SK-N-SH (cell line): ENCODE measurements around the gene CSTPP1. TPM values are rescaled to one million over a fixed set of nuclear protein-coding genes. Genes with fewer than 3 reads are reported as not detected.
A peak's percentile ranks its signal among the peaks of the same experiment; 100 is the strongest.

ENCODE experiments used
- CTCF ChIA-PET: fragments of 300-600, 350-600 bp; formaldehyde crosslinking; extraction: SDS; loops from one replicate; lab custom pipeline; 2021; lab: Yijun Ruan, JAX
- POLR2A ChIA-PET: fragments of 350-600 bp; sonication (Branson Sonifier 250); formaldehyde crosslinking; extraction: SDS; loops from one replicate; lab custom pipeline; 2020; ENCODE audit warnings: antibody characterized with exemption, inconsistent platforms; lab: Yijun Ruan, JAX
- DNase-seq: peaks from one replicate; pipeline ENCODE4 v3.0.0; 2012
- H2AFZ ChIP-seq: fragments of 200-600 bp; sonication (generic); 2 replicates; pipeline ENCODE4 v1.8.1; 2016; ENCODE audit warnings: antibody characterized with exemption, mild to moderate bottlenecking, low read depth
- H3F3A ChIP-seq: fragments of 200-600 bp; sonication (generic); replicated peaks from 2 replicates; pipeline ENCODE3; 2016; ENCODE audit warnings: antibody characterized with exemption, mild to moderate bottlenecking; ENCODE audit not compliant: insufficient read depth
- H3K27ac ChIP-seq, 2 experiments: fragments of 200-500 bp in 1 of 2; fragments of 200-600 bp in 1 of 2; sonication (Bioruptor generic) in 1 of 2; sonication (generic), shearing (Covaris generic) in 1 of 2; 2 replicates each; pipeline versions ENCODE4 v1.5.1 to v1.6.1; 2014 to 2016; ENCODE audit warnings: low read depth in 2 of 2, inconsistent platforms in 1 of 2, low read length in 1 of 2, mild to moderate bottlenecking in 1 of 2, mixed read lengths in 1 of 2
- H3K27me3 ChIP-seq: fragments of 200-600 bp; sonication (generic), shearing (Covaris generic); 2 replicates; pipeline ENCODE4 v1.6.1; 2016; ENCODE audit warnings: mixed run types; ENCODE audit not compliant: insufficient read depth
- H3K36me3 ChIP-seq, 2 experiments: fragments of 200-500 bp in 1 of 2; fragments of 200-600 bp in 1 of 2; sonication (Bioruptor generic) in 1 of 2; sonication (generic) in 1 of 2; replicated peaks in 1 of 2; 2 replicates each; pipeline versions ENCODE3 to v1.5.1; 2014 to 2016; ENCODE audit warnings: low read length in 1 of 2, mild to moderate bottlenecking in 1 of 2; ENCODE audit not compliant: insufficient read depth in 2 of 2, control insufficient read depth in 1 of 2
- H3K4me1 ChIP-seq, 2 experiments: fragments of 200-500 bp in 1 of 2; fragments of 200-600 bp in 1 of 2; sonication (Bioruptor generic) in 1 of 2; sonication (generic), shearing (Covaris generic) in 1 of 2; 2 replicates each; pipeline versions ENCODE4 v1.5.1 to v1.6.1; 2014 to 2016; ENCODE audit warnings: low read depth in 1 of 2, low read length in 1 of 2, mixed run types in 1 of 2; ENCODE audit not compliant: insufficient read depth in 2 of 2, control insufficient read depth in 1 of 2
- H3K4me2 ChIP-seq: fragments of 200-600 bp; sonication (generic), shearing (Covaris generic); 2 replicates; pipeline ENCODE4 v1.6.1; 2017; ENCODE audit warnings: mixed run types
- H3K4me3 ChIP-seq, 2 experiments: fragments of 200-500 bp in 1 of 2; fragments of 200-600 bp in 1 of 2; sonication (Bioruptor generic) in 1 of 2; sonication (generic), shearing (Covaris generic) in 1 of 2; 2 replicates each; pipeline versions ENCODE4 v1.5.1 to v1.8.1; 2014 to 2016; ENCODE audit warnings: low read depth in 2 of 2, inconsistent platforms in 1 of 2, low read length in 1 of 2, mild to moderate bottlenecking in 1 of 2, mixed read lengths in 1 of 2, moderate library complexity in 1 of 2
- H3K79me2 ChIP-seq: fragments of 200-600 bp; sonication (generic); 2 replicates; pipeline ENCODE4 v1.8.1; 2017; ENCODE audit warnings: mild to moderate bottlenecking; ENCODE audit not compliant: insufficient read depth
- H3K9ac ChIP-seq: fragments of 200-600 bp; sonication (generic); 2 replicates; pipeline ENCODE4 v1.6.1; 2017; ENCODE audit warnings: mixed run types
- H3K9me2 ChIP-seq: fragments of 200-600 bp; sonication (generic); 2 replicates; pipeline ENCODE4 v1.6.1; 2017; ENCODE audit warnings: mixed run types
- H3K9me3 ChIP-seq: fragments of 200-600 bp; sonication (generic); 2 replicates; pipeline ENCODE4 v1.6.1; 2017; ENCODE audit warnings: mixed run types, mild to moderate bottlenecking, moderate library complexity
- H4K20me1 ChIP-seq: fragments of 200-600 bp; sonication (generic); 2 replicates; pipeline ENCODE4 v1.6.1; 2017; ENCODE audit warnings: mild to moderate bottlenecking, mixed run types; ENCODE audit not compliant: insufficient read depth
- FOSL2 ChIP-seq: IDR thresholded peaks from 2 replicates; pipeline ENCODE4 v1.4.0; 2012; ENCODE audit warnings: low read depth, mild to moderate bottlenecking, moderate library complexity, borderline replicate concordance
- FOXJ3 ChIP-seq: sonication (generic); formaldehyde crosslinking; IDR thresholded peaks from 2 replicates; pipeline ENCODE4 v1.5.1; 2020; ENCODE audit warnings: mild to moderate bottlenecking, missing genetic modification reagents
- FOXM1 ChIP-seq: IDR thresholded peaks from 2 replicates; pipeline ENCODE4 v1.4.0; 2012; ENCODE audit warnings: low read depth, mild to moderate bottlenecking
- GATA2 ChIP-seq: sonication (generic); formaldehyde crosslinking; IDR thresholded peaks from 2 replicates; pipeline ENCODE4 v1.5.0; 2020; ENCODE audit warnings: mild to moderate bottlenecking, missing genetic modification reagents
- MEF2A ChIP-seq: IDR thresholded peaks from 2 replicates; pipeline ENCODE4 v1.4.0; 2012; ENCODE audit warnings: low read depth, borderline replicate concordance
- RAD21 ChIP-seq: IDR thresholded peaks from 2 replicates; pipeline ENCODE4 v1.6.1; 2012; ENCODE audit warnings: mild to moderate bottlenecking, low read length
- RCOR1 ChIP-seq: fragments of 150-350 bp; IDR thresholded peaks from 2 replicates; pipeline ENCODE4 v1.6.1; 2017; ENCODE audit warnings: antibody characterized with exemption, low read length
- RFX5 ChIP-seq: IDR thresholded peaks from 2 replicates; pipeline ENCODE4 v1.6.1; 2012; ENCODE audit warnings: mild to moderate bottlenecking, improper control_type of control experiment, low read length
- SIN3A ChIP-seq: IDR thresholded peaks from 2 replicates; pipeline ENCODE4 v1.6.1; 2012; ENCODE audit warnings: low read depth, mild to moderate bottlenecking, low read length, moderate library complexity, borderline replicate concordance
- SMC3 ChIP-seq: IDR thresholded peaks from 2 replicates; pipeline ENCODE4 v1.6.1; 2012; ENCODE audit warnings: low read depth, low read length, improper control_type of control experiment
- TEAD4 ChIP-seq: IDR thresholded peaks from 2 replicates; pipeline ENCODE4 v1.4.0; 2012; ENCODE audit warnings: mild to moderate bottlenecking, borderline replicate concordance; ENCODE audit not compliant: insufficient read depth
- USF1 ChIP-seq: IDR thresholded peaks from 2 replicates; pipeline ENCODE4 v1.4.0; 2012; ENCODE audit warnings: low read depth, borderline replicate concordance
- USF2 ChIP-seq: fragments of 150-350 bp; IDR thresholded peaks from 2 replicates; pipeline ENCODE4 v1.6.1; 2017; ENCODE audit warnings: antibody characterized with exemption, low read length, low read depth, borderline replicate concordance
- YY1 ChIP-seq: IDR thresholded peaks from 2 replicates; pipeline ENCODE4 v1.4.0; 2012; ENCODE audit warnings: low read depth, mild to moderate bottlenecking
- WGBS: methylation state at CpG from one replicate; pipeline ENCODE4 v1.1.6; 2017; ENCODE audit warnings: low lambda C conversion rate; 5-methylcytosine and 5-hydroxymethylcytosine counted together
- polyA plus RNA-seq, 3 experiments: library from polyadenylated mRNA; depleted of rRNA; stranded (reverse); fragments of >200 nt; gene quantifications; 2 replicates each; pipeline ENCODE4 v1.2.3, GENCODE V29; 2012

CSTPP1 gene
- polyA plus RNA-seq, 1 of the 3 experiments (the other 2 are of a cell fraction): 85.7 TPM

- H3K79me2 ChIP-seq: no peaks in the 10 kb centered on the region
- H3K4me3 ChIP-seq: no peak overlapping the region
- ChIA-PET CTCF (no interaction called here), POLR2A (no interaction called here)
- DNase-seq: no peak
- 86% methylated on average over 3 of the region's 3 CpGs for WGBS
- peaks cover 5 to 23% of the 10 kb centered on the region in 2 experiments; a peak in 3 of 4 replicates for H3K4me1 ChIP-seq
- no peaks in the 10 kb centered on the region for H4K20me1 ChIP-seq
- H2AFZ ChIP-seq: no peak overlapping the region
- no peak overlapping the region; a peak in 1 of 4 replicates for H3K27ac ChIP-seq
- H3K36me3 ChIP-seq: no peaks in the 10 kb centered on the region
- H3K9me2 ChIP-seq: no peaks in the 10 kb centered on the region
- TF ChIP-seq TEAD4 (no peak), FOSL2 (no peak), FOXM1 (no peak), FOXJ3 (no peak), RAD21 (peak; percentile 39)
- H3K9me3 ChIP-seq: no peaks in the 10 kb centered on the region
- H3K4me2 ChIP-seq: no peak overlapping the region
- H3F3A ChIP-seq: peaks cover 9% of the 10 kb centered on the region
- no peak overlapping the region for H3K9ac ChIP-seq
- no peaks in the 10 kb centered on the region for H3K27me3 ChIP-seq
Measured at GRCh38 chr11:47101406-47101805, 164.8 kb downstream of the CSTPP1 start.

GRCh38 chr11:47104261-47104950, 167.8 kb downstream of the CSTPP1 start:
- ChIA-PET POLR2A (no interaction called here), CTCF (interaction anchor here (1.9 kb wide), 1 partner anchor 49 kb away, joined by 6 read pairs; no protein-coding TSS in a partner anchor)
- Histone ChIP-seq H3K36me3 (no peaks in the 10 kb centered on the region), H3K9me3 (no peaks in the 10 kb centered on the region), H3K27ac (no peak overlapping the region), H3F3A (peaks cover 6% of the 10 kb centered on the region), H3K9me2 (no peaks in the 10 kb centered on the region), H3K27me3 (no peaks in the 10 kb centered on the region), H4K20me1 (no peaks in the 10 kb centered on the region), H2AFZ (no peak overlapping the region), H3K9ac (no peak overlapping the region), H3K4me2 (no peak overlapping the region), H3K79me2 (no peaks in the 10 kb centered on the region), H3K4me3 (no peak overlapping the region), H3K4me1 (peaks cover 11 to 17% of the 10 kb centered on the region in 2 experiments; a peak in 3 of 4 replicates)
- DNase-seq: no peak
- WGBS: 91% methylated on average over 2 of the region's 3 CpGs
- no peak for TF ChIP-seq RFX5

GRCh38 chr11:47105541-47105940, 169.0 kb downstream of the CSTPP1 start:
- no peaks in the 10 kb centered on the region for H3K9me3 ChIP-seq
- no peak overlapping the region for H3K27ac ChIP-seq
- H3K36me3 ChIP-seq: no peaks in the 10 kb centered on the region
- DNase-seq: no peak
- no peak overlapping the region for H3K4me2 ChIP-seq
- 97% methylated on average over 2 of the region's 2 CpGs for whole genome bisulfite sequencing
- CTCF ChIA-PET: interaction anchor here (1.4 to 1.6 kb wide), 2 partner anchors 47 to 185 kb away, joined by 3 to 7 read pairs; no protein-coding TSS in a partner anchor
- H2AFZ ChIP-seq: no peak overlapping the region
- POLR2A ChIA-PET: no interaction called here
- H3K79me2 ChIP-seq: no peaks in the 10 kb centered on the region
- H3K9me2 ChIP-seq: no peaks in the 10 kb centered on the region
- H3K9ac ChIP-seq: no peak overlapping the region
- H4K20me1 ChIP-seq: no peaks in the 10 kb centered on the region
- no peak overlapping the region for H3K4me3 ChIP-seq
- TF ChIP-seq YY1: no peak
- no peak for TF ChIP-seq GATA2 (CRISPR knock-in tag)
- no peak for TF ChIP-seq RCOR1
- TF ChIP-seq USF1: no peak
- TF ChIP-seq MEF2A: no peak
- TF ChIP-seq SMC3: no peak
- no peak for TF ChIP-seq SIN3A
- no peak for TF ChIP-seq USF2
- H3F3A ChIP-seq: peaks cover 9% of the 10 kb centered on the region
- peaks cover 14 to 16% of the 10 kb centered on the region in 2 experiments; a peak in 3 of 4 replicates for H3K4me1 ChIP-seq
- H3K27me3 ChIP-seq: no peaks in the 10 kb centered on the region
